DND-41 (cell line): ENCODE data around the gene OR13C5.
A peak's percentile ranks its signal among the peaks of the same experiment; 100 is the strongest.

Experiments used
- ATAC-seq: fragments of 200-7000 bp; cut with Tn5 transposase; 3 replicates; pipeline ENCODE4 v1.9.1; 2021; ENCODE audit warnings: low read depth; ENCODE audit not compliant: insufficient read depth
- DNase-seq: peaks from one replicate; pipeline ENCODE4 v3.0.0-alpha.2; 2020
- H2AFZ ChIP-seq: 2 replicates; pipeline ENCODE4 v1.6.0; 2012; ENCODE audit warnings: low read depth, low read length
- H3K27ac ChIP-seq: 2 replicates; pipeline ENCODE4 v1.5.1; 2012; ENCODE audit warnings: low read length, inconsistent platforms
- H3K27me3 ChIP-seq: fragments of 200-600 bp; sonication (generic); 2 replicates; pipeline ENCODE4 v1.6.0; 2012; ENCODE audit warnings: low read length, mild to moderate bottlenecking, inconsistent platforms; ENCODE audit not compliant: insufficient read depth, poor library complexity
- H3K36me3 ChIP-seq: 2 replicates; pipeline ENCODE4 v1.5.1; 2012; ENCODE audit warnings: low read length, inconsistent platforms; ENCODE audit not compliant: insufficient read depth
- H3K4me1 ChIP-seq: 2 replicates; pipeline ENCODE4 v1.5.1; 2012; ENCODE audit warnings: mild to moderate bottlenecking, low read length; ENCODE audit not compliant: insufficient read depth
- H3K4me2 ChIP-seq: 2 replicates; pipeline ENCODE4 v1.6.0; 2012; ENCODE audit warnings: mild to moderate bottlenecking, moderate library complexity, low read length, inconsistent platforms; ENCODE audit not compliant: insufficient read depth
- H3K4me3 ChIP-seq, 2 experiments: fragments of 200-600 bp in 1 of 2; shearing (Covaris generic) in 1 of 2; 2 replicates each; pipeline ENCODE4 v1.5.1; 2012 to 2016; ENCODE audit warnings: inconsistent platforms in 2 of 2, low read length in 2 of 2, mild to moderate bottlenecking in 2 of 2, low read depth in 1 of 2, moderate library complexity in 1 of 2
- H3K79me2 ChIP-seq: 2 replicates; pipeline ENCODE4 v1.6.0; 2012; ENCODE audit warnings: low read length, inconsistent platforms; ENCODE audit not compliant: insufficient read depth
- H3K9ac ChIP-seq: 2 replicates; pipeline ENCODE4 v1.6.0; 2012; ENCODE audit warnings: low read depth, mild to moderate bottlenecking, inconsistent platforms, low read length, moderate library complexity
- H3K9me3 ChIP-seq: 2 replicates; pipeline ENCODE4 v1.5.1; 2012; ENCODE audit warnings: low read length, moderate library complexity, mild to moderate bottlenecking, inconsistent platforms; ENCODE audit not compliant: insufficient read depth, severe bottlenecking
- H4K20me1 ChIP-seq: 2 replicates; pipeline ENCODE4 v1.6.0; 2012; ENCODE audit warnings: low read length; ENCODE audit not compliant: insufficient read depth
- EZH2 ChIP-seq: IDR thresholded peaks from 3 replicates; pipeline ENCODE4 v1.6.1; 2012; ENCODE audit warnings: borderline replicate concordance, low read depth, mild to moderate bottlenecking, moderate library complexity, low read length, inconsistent platforms; ENCODE audit not compliant: severe bottlenecking
- TF ChIP-seq, protein P1 (sequence below): IDR thresholded peaks from 2 replicates; pipeline ENCODE4 v1.5.1; 2012; ENCODE audit warnings: borderline replicate concordance, low read length, moderate library complexity, mild to moderate bottlenecking; ENCODE audit not compliant: poor library complexity, severe bottlenecking; ENCODE audit errors: extremely low read depth

The OR13C5 gene

DNA sequence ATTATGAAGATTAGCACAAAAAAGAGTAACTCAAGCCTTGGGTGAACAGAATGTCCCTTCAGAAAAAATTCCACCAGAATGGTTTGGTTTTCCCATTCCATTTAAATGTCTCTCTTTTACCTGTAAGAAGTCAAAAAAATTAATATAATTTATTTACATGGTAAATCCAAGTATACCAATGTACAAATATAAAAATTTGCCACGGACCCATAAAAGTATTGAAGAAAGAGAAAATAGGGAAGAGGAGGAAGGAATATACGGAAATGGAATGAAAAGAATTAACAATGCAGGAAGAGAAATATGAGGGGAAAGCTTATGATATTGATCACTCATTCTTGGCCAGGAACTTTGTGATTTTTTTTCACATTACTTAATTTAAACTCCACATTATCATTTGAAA, 18.9 kb upstream of the OR13C5 start, which contains the start of gene OR13C9:
Gene OR13C9, minus strand, starts transcription at position 101 of the 400 bp plus-strand sequence. Its CDS starts 0 bp downstream, at position 101.
- Histone ChIP-seq H3K27ac (no peak within 1 kb of the TSS), H3K4me3 (no peak within 1 kb of the TSS), H3K27me3 (no peaks in the 10 kb centered on the region), H3K79me2 (no peaks in the 10 kb centered on the region), H3K4me1 (no peaks in the 10 kb centered on the region), H3K9ac (no peak within 1 kb of the TSS), H3K36me3 (no peaks in the 10 kb centered on the region), H3K9me3 (no peaks in the 10 kb centered on the region), H2AFZ (no peak within 1 kb of the TSS), H4K20me1 (no peaks in the 10 kb centered on the region), H3K4me2 (no peak within 1 kb of the TSS)
- DNase-seq (no peak), ATAC-seq (no peak)
- TF ChIP-seq EZH2: no peak
- TF ChIP-seq, protein P1, sequence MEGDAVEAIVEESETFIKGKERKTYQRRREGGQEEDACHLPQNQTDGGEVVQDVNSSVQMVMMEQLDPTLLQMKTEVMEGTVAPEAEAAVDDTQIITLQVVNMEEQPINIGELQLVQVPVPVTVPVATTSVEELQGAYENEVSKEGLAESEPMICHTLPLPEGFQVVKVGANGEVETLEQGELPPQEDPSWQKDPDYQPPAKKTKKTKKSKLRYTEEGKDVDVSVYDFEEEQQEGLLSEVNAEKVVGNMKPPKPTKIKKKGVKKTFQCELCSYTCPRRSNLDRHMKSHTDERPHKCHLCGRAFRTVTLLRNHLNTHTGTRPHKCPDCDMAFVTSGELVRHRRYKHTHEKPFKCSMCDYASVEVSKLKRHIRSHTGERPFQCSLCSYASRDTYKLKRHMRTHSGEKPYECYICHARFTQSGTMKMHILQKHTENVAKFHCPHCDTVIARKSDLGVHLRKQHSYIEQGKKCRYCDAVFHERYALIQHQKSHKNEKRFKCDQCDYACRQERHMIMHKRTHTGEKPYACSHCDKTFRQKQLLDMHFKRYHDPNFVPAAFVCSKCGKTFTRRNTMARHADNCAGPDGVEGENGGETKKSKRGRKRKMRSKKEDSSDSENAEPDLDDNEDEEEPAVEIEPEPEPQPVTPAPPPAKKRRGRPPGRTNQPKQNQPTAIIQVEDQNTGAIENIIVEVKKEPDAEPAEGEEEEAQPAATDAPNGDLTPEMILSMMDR: no peak

GRCh38 chr9:104617418-104617817, 18.2 kb upstream of the OR13C5 start:
- H3K27me3 ChIP-seq: no peaks in the 10 kb centered on the region
- H3K79me2 ChIP-seq: no peaks in the 10 kb centered on the region
- no peak for DNase-seq
- TF ChIP-seq, protein P1: no peak
- no peak for TF ChIP-seq EZH2
- H2AFZ ChIP-seq: no peak overlapping the region
- no peaks in the 10 kb centered on the region for H3K4me1 ChIP-seq
- H3K9me3 ChIP-seq: no peaks in the 10 kb centered on the region
- H4K20me1 ChIP-seq: no peaks in the 10 kb centered on the region
- H3K9ac ChIP-seq: no peak overlapping the region
- H3K4me2 ChIP-seq: no peak overlapping the region
- ATAC-seq: no peak
- no peaks in the 10 kb centered on the region for H3K36me3 ChIP-seq
- H3K27ac ChIP-seq: no peak overlapping the region
- no peak overlapping the region for H3K4me3 ChIP-seq

- H3K36me3 ChIP-seq: no peaks in the 10 kb centered on the region
- no peak for ATAC-seq
- no peaks in the 10 kb centered on the region for H3K4me1 ChIP-seq
- H3K4me3 ChIP-seq: no peak overlapping the region
- no peaks in the 10 kb centered on the region for H3K9me3 ChIP-seq
- H3K79me2 ChIP-seq: no peaks in the 10 kb centered on the region
- no peaks in the 10 kb centered on the region for H3K27me3 ChIP-seq
- TF ChIP-seq EZH2: no peak
- TF ChIP-seq, protein P1: no peak
- no peak for DNase-seq
- no peak overlapping the region for H3K9ac ChIP-seq
- no peaks in the 10 kb centered on the region for H4K20me1 ChIP-seq
- no peak overlapping the region for H3K4me2 ChIP-seq
- no peak overlapping the region for H2AFZ ChIP-seq
- H3K27ac ChIP-seq: no peak overlapping the region
Measured at GRCh38 chr9:104611213-104611612, 12.0 kb upstream of the OR13C5 start.

DNA sequence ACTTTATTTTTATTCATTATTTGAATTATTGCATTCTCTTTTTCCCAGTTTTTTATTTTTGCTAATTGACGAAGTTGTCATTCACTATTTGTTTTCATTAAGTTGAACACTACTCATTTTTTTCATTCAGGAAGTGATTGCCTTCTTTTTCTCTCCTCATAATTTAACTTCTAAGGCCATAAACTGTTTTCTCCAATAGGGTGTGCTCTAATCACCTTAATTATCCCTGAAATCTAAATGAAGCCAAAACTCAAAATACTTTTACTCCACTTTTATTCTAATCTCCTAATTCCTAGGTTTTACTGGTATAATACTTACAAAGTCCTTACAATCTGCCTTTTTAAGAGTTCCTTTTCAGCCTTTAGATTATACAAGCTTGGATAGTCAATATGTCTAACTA, 9.1 kb upstream of the OR13C5 start:
- H2AFZ ChIP-seq: no peak overlapping the region
- DNase-seq (no peak), ATAC-seq (no peak)
- H3K9ac ChIP-seq: no peak overlapping the region
- no peaks in the 10 kb centered on the region for H3K4me1 ChIP-seq
- no peaks in the 10 kb centered on the region for H4K20me1 ChIP-seq
- no peaks in the 10 kb centered on the region for H3K79me2 ChIP-seq
- H3K4me2 ChIP-seq: no peak overlapping the region
- TF ChIP-seq, protein P1: peak; percentile 26
- TF ChIP-seq EZH2: no peak
- no peaks in the 10 kb centered on the region for H3K36me3 ChIP-seq
- H3K27me3 ChIP-seq: no peaks in the 10 kb centered on the region
- no peak overlapping the region for H3K4me3 ChIP-seq
- H3K9me3 ChIP-seq: no peaks in the 10 kb centered on the region
- H3K27ac ChIP-seq: no peak overlapping the region
